ENCODE measurements around the gene NRARP. TPM values are rescaled to one million over a fixed set of nuclear protein-coding genes. Genes with fewer than 3 reads are reported as not detected.

The NRARP gene
- total RNA-seq, 3 donors from 2014 or later = 2.1 to 6.9 (median 3.5) TPM

- H3K27ac ChIP-seq = peak overlapping the region; percentile 8 to 45
- H3K9me3 ChIP-seq = no peaks in the 10 kb centered on the region
- TF ChIP-seq POLR2A (IDR thresholded peaks at IDR 0.05) (no peak), POLR2AphosphoS5 (IDR thresholded peaks at IDR 0.05) (no peak)
- TF ChIP-seq, protein P1, sequence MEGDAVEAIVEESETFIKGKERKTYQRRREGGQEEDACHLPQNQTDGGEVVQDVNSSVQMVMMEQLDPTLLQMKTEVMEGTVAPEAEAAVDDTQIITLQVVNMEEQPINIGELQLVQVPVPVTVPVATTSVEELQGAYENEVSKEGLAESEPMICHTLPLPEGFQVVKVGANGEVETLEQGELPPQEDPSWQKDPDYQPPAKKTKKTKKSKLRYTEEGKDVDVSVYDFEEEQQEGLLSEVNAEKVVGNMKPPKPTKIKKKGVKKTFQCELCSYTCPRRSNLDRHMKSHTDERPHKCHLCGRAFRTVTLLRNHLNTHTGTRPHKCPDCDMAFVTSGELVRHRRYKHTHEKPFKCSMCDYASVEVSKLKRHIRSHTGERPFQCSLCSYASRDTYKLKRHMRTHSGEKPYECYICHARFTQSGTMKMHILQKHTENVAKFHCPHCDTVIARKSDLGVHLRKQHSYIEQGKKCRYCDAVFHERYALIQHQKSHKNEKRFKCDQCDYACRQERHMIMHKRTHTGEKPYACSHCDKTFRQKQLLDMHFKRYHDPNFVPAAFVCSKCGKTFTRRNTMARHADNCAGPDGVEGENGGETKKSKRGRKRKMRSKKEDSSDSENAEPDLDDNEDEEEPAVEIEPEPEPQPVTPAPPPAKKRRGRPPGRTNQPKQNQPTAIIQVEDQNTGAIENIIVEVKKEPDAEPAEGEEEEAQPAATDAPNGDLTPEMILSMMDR (IDR thresholded peaks at IDR 0.05) = no peak
- intact Hi-C loops (cut with DNase I; ENCODE audit: low total_unique reads) = no loop called here
- no peaks in the 10 kb centered on the region for H3K27me3 ChIP-seq
- H3K4me1 ChIP-seq = peaks cover 0 to 7% of the 10 kb centered on the region in 2 donors
- H3K4me3 ChIP-seq = peak overlapping the region in 1 of 3 donors; percentile 4
- no peaks in the 10 kb centered on the region for H3K36me3 ChIP-seq
- DNase-seq (ENCODE audit: low spot score in 2 of 2) = no peak
Measured at GRCh38 chr9:137318602-137319001, 16.5 kb upstream of the NRARP start.

- H3K4me3 ChIP-seq = no peak overlapping the region
- peak overlapping the region in 1 of 2 donors; percentile 45 for H3K27ac ChIP-seq
- H3K36me3 ChIP-seq = no peaks in the 10 kb centered on the region
- intact Hi-C loops (cut with DNase I; ENCODE audit: low total_unique reads) = no loop called here
- DNase-seq (ENCODE audit: low spot score in 2 of 2) = no peak
- no peak for TF ChIP-seq POLR2AphosphoS5 (IDR thresholded peaks at IDR 0.05)
- no peak for TF ChIP-seq POLR2A (IDR thresholded peaks at IDR 0.05)
- TF ChIP-seq, protein P1 (IDR thresholded peaks at IDR 0.05) = no peak
- H3K27me3 ChIP-seq = no peaks in the 10 kb centered on the region
- peaks cover 0 to 7% of the 10 kb centered on the region in 2 donors for H3K4me1 ChIP-seq
- H3K9me3 ChIP-seq = no peaks in the 10 kb centered on the region
Measured at GRCh38 chr9:137317718-137318511, 15.8 kb upstream of the NRARP start.

DNA sequence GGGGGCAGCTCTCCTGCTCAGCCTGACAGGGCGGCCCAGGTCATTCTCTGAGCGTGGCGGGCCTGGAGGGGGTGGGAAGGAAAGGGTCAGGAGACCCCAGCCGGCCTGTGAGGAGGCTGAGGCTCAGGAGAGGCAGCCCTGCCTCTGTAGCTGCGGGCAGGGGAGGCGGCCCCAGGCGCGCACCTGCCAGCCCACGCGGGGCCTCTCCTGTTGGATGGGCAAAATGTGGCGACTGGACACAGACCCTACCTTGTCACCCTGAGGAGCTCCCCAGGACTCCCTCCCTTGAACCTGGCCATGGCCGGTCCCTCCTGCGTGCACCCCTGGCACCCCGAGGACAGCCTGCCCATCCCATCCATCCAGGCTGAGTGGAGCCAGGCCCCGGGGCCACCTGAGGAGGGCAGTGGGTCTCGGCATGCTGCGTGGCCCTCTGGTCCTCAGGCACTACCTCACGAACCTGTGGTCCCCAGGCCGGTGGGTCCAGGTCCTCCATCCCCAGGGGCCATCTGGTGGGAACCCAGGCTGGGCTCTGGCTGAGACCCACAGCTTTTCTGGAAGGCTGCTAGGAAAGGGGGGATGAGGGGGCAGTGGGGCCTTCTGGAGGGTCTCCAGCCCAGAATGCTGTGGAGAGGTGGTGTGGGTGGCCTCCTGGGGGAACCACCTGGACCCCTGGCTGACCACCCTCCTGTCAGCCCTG is 15.1 kb upstream of the NRARP start:
- H3K4me1 ChIP-seq = peaks cover 0 to 7% of the 10 kb centered on the region in 2 donors

DNA sequence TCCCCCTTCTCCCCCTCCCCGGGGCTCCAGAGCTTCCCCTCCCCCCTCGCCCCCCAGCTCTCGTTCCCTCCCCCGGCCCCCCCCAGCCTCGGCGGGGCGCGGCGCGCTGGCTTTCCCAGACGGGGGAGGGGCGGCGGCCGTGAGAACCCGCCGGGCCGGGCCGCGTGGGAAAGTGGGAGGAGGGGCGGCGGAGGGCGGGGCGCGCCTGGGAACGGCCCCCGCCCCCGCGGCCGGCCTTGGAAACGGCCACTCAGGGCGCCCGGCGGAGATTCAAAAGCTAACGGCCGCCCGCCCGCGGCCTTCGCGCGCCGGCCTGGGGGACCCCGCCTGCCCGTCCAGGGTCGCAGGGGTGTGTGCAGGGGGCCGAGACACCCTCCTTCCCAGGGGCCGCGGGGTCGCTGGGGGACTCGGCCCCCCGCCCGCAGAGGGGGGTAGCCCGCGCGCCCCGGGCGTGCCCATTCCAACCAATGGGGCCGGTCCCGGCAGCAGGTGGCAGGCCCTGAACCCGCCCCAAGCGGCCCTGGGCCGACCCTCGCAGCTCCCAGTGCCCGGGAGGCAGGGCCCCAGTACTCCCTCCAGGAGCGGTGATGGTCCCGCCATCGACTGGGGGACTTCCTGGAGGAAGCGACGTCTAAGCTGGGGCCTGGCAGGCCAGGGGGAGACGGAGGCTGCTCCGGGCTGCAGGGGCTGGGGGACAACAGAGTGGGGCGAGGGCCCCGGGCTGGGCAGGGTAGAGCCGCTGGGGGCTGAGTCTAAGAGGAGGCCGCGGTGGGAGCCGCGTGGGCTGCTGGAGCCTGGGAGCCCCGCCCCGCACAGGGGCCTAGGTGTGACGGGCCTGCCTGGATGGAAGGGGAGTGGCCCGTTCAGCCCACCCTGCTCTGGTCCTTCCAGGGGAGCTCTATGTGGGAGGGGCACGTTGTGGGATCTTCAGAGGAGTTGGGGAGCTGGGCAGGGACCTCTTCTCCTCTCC is 14.2 kb upstream of the NRARP start:
- intact Hi-C loops (cut with DNase I; ENCODE audit: low total_unique reads) = no loop called here
- Histone ChIP-seq H3K9me3 (no peaks in the 10 kb centered on the region), H3K4me1 (peaks cover 0 to 7% of the 10 kb centered on the region in 2 donors), H3K27me3 (no peaks in the 10 kb centered on the region), H3K36me3 (no peaks in the 10 kb centered on the region), H3K27ac (peak overlapping the region in 1 of 2 donors; percentile 36), H3K4me3 (peak overlapping the region; percentile 13 to 66 (median 30))
- TF ChIP-seq, protein P1 (IDR thresholded peaks at IDR 0.05) = no peak
- TF ChIP-seq POLR2AphosphoS5 (IDR thresholded peaks at IDR 0.05) (no peak), POLR2A (IDR thresholded peaks at IDR 0.05) (no peak)
- DNase-seq (ENCODE audit: low spot score in 2 of 2) = peak in 1 of 2 donors; percentile 55

More for the DNA sequence above, 15.1 kb upstream of the NRARP start:
- Histone ChIP-seq H3K36me3 (no peaks in the 10 kb centered on the region), H3K27ac (peak overlapping the region in 1 of 2 donors; percentile 45), H3K4me3 (no peak overlapping the region), H3K27me3 (no peaks in the 10 kb centered on the region), H3K9me3 (no peaks in the 10 kb centered on the region)
- peak in 1 of 2 donors; percentile 49 for DNase-seq (ENCODE audit: low spot score in 2 of 2)
- TF ChIP-seq POLR2AphosphoS5 (IDR thresholded peaks at IDR 0.05) = no peak
- TF ChIP-seq, protein P1 (IDR thresholded peaks at IDR 0.05) = no peak
- no peak for TF ChIP-seq POLR2A (IDR thresholded peaks at IDR 0.05)
- intact Hi-C loops (cut with DNase I; ENCODE audit: low total_unique reads) = no loop called here
